ENCODE results near the gene ZNF768. TPM values are rescaled to one million over a fixed set of nuclear protein-coding genes. Genes with fewer than 3 reads are reported as not detected.

The ZNF768 gene
- total and polyA plus RNA-seq, 2 of the 13 experiments (the other 11 are each of a cell fraction or from before 2014, with no cell fraction given), result 26.7 to 34.4 TPM

- no peak for TF ChIP-seq SP5 (CRISPR knock-in tag; IDR thresholded peaks at IDR 0.05; ENCODE audit: borderline replicate concordance, low read depth)
- TF ChIP-seq MAFF (IDR thresholded peaks at IDR 0.05; ENCODE audit: low read depth, low read length), result no peak
- TF ChIP-seq, protein P1, sequence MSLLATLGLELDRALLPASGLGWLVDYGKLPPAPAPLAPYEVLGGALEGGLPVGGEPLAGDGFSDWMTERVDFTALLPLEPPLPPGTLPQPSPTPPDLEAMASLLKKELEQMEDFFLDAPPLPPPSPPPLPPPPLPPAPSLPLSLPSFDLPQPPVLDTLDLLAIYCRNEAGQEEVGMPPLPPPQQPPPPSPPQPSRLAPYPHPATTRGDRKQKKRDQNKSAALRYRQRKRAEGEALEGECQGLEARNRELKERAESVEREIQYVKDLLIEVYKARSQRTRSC (CRISPR knock-in tag; IDR thresholded peaks at IDR 0.05; ENCODE audit: low read depth), result no peak
- no peak for TF ChIP-seq ZNF776 (CRISPR knock-in tag; IDR thresholded peaks at IDR 0.05)
- TF ChIP-seq, protein P2, sequence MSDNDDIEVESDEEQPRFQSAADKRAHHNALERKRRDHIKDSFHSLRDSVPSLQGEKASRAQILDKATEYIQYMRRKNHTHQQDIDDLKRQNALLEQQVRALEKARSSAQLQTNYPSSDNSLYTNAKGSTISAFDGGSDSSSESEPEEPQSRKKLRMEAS (IDR thresholded peaks at IDR 0.05), result peak; percentile 85
- no peak for TF ChIP-seq ZNF124 (CRISPR knock-in tag; IDR thresholded peaks at IDR 0.05)
- TF ChIP-seq REXO4 (CRISPR knock-in tag; IDR thresholded peaks at IDR 0.05; ENCODE audit: borderline replicate concordance), result no peak
- TF ChIP-seq, protein P3, sequence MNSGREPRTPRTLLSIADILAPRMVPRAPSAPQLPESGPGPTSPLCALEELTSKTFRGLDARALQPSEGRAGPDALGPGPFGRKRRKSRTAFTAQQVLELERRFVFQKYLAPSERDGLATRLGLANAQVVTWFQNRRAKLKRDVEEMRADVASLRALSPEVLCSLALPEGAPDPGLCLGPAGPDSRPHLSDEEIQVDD (CRISPR knock-in tag; IDR thresholded peaks at IDR 0.05; ENCODE audit: borderline replicate concordance), result 0 out of 2 replicates have a peak, but pooled peaks have one; percentile 54
- TF ChIP-seq ZNF468 (CRISPR knock-in tag; IDR thresholded peaks at IDR 0.05), result 0 out of 2 replicates have a peak, but pooled peaks have one; percentile 51
- TF ChIP-seq FOXM1 (CRISPR knock-in tag; IDR thresholded peaks at IDR 0.05), result no peak
- no peak for TF ChIP-seq PBX3 (CRISPR knock-in tag; IDR thresholded peaks at IDR 0.05; ENCODE audit: borderline replicate concordance)
- 0 out of 2 replicates have a peak, but pooled peaks have one; percentile 46 for TF ChIP-seq PRMT3 (CRISPR knock-in tag; IDR thresholded peaks at IDR 0.05; ENCODE audit: borderline replicate concordance, low read depth)
- no peak; the same call in none of the 2 replicates for TF ChIP-seq MLX (CRISPR knock-in tag; IDR thresholded peaks at IDR 0.05)
- no peak for TF ChIP-seq ZBTB39 (CRISPR knock-in tag; IDR thresholded peaks at IDR 0.05)
- TF ChIP-seq, protein P4, sequence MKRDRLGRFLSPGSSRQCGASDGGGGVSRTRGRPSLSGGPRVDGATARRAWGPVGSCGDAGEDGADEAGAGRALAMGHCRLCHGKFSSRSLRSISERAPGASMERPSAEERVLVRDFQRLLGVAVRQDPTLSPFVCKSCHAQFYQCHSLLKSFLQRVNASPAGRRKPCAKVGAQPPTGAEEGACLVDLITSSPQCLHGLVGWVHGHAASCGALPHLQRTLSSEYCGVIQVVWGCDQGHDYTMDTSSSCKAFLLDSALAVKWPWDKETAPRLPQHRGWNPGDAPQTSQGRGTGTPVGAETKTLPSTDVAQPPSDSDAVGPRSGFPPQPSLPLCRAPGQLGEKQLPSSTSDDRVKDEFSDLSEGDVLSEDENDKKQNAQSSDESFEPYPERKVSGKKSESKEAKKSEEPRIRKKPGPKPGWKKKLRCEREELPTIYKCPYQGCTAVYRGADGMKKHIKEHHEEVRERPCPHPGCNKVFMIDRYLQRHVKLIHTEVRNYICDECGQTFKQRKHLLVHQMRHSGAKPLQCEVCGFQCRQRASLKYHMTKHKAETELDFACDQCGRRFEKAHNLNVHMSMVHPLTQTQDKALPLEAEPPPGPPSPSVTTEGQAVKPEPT (CRISPR knock-in tag; IDR thresholded peaks at IDR 0.05; ENCODE audit: low read depth), result peak; percentile 26; the same call in 1 of the 2 replicates
- TF ChIP-seq, protein P5, sequence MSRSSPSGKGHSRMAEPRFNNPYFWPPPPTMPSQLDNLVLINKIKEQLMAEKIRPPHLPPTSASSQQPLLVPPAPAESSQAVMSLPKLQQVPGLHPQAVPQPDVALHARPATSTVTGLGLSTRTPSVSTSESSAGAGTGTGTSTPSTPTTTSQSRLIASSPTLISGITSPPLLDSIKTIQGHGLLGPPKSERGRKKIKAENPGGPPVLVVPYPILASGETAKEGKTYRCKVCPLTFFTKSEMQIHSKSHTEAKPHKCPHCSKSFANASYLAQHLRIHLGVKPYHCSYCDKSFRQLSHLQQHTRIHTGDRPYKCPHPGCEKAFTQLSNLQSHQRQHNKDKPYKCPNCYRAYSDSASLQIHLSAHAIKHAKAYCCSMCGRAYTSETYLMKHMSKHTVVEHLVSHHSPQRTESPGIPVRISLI (CRISPR knock-in tag; IDR thresholded peaks at IDR 0.05; ENCODE audit: borderline replicate concordance), result 0 out of 2 replicates have a peak, but pooled peaks have one; percentile 13
- TF ChIP-seq EHMT2 (IDR thresholded peaks at IDR 0.05; ENCODE audit: borderline replicate concordance, low read depth, low read length), result no peak
- TF ChIP-seq DNMT3B (CRISPR knock-in tag; conservative IDR thresholded peaks at IDR 0.05), result peak; percentile 71; the same call in 1 of the 2 replicates
- no peak for TF ChIP-seq DPF2 (CRISPR knock-in tag; IDR thresholded peaks at IDR 0.05; ENCODE audit: borderline replicate concordance, low read depth)
Measured at GRCh38 chr16:30571445-30572322, 45.3 kb upstream of the ZNF768 start, which contains the start of gene ZNF688 (continued).

All from HepG2 (cell line).